ENCODE measurements around the gene NFE2L1. TPM values are rescaled to one million over a fixed set of nuclear protein-coding genes. Genes with fewer than 3 reads are reported as not detected.
A peak's percentile ranks its signal among the peaks of the same experiment; 100 is the strongest.

Gene NFE2L1
- total and polyA plus RNA-seq, 9 of the 15 experiments (the other 6 are each of a cell fraction or from before 2014, with no cell fraction given): 2.0 to 68.6 (median 39.7) TPM

DNA sequence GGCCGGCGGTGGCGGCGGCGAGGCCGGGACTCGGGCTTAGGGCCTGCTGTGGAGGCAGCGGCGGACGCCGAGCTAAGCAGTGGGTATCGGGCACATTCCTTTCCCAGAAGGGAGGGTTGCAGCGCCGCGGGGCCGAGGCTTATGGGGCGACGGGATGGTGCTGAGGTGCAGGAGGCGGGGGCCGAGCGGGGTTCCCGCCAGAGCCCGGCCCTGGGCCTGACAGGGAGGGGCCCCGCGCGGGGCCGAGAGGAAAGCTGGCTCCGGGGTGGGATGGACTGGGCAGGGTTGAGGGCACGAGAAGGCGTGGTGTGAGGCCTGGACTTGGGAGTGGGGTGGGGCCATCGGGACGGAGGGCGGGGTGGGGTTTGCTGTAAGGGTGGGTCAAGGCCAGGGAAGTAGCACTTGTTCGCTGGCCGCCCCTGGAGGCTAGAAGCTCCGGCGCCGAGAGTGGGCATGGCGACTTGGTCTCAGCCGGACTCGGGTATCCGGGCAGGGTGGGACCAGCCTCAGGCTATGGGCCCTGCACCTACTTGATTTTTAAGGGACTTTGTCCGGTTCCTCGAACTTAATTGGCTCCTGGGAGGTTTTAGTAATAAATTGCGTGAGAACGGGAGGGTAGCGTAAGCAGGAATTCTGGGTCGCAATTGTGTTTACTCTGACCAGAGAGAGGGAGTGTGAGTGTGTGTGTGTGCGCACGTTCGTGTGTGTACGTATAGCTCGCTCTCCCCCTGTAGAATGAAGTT lies 396 bp downstream of the NFE2L1 start (continued):
- TF ChIP-seq, protein P1, sequence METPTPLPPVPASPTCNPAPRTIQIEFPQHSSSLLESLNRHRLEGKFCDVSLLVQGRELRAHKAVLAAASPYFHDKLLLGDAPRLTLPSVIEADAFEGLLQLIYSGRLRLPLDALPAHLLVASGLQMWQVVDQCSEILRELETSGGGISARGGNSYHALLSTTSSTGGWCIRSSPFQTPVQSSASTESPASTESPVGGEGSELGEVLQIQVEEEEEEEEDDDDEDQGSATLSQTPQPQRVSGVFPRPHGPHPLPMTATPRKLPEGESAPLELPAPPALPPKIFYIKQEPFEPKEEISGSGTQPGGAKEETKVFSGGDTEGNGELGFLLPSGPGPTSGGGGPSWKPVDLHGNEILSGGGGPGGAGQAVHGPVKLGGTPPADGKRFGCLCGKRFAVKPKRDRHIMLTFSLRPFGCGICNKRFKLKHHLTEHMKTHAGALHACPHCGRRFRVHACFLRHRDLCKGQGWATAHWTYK (CRISPR knock-in tag; IDR thresholded peaks at IDR 0.05): no peak; the same call in 1 of the 2 replicates
- TF ChIP-seq, protein P2, sequence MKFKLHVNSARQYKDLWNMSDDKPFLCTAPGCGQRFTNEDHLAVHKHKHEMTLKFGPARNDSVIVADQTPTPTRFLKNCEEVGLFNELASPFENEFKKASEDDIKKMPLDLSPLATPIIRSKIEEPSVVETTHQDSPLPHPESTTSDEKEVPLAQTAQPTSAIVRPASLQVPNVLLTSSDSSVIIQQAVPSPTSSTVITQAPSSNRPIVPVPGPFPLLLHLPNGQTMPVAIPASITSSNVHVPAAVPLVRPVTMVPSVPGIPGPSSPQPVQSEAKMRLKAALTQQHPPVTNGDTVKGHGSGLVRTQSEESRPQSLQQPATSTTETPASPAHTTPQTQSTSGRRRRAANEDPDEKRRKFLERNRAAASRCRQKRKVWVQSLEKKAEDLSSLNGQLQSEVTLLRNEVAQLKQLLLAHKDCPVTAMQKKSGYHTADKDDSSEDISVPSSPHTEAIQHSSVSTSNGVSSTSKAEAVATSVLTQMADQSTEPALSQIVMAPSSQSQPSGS (CRISPR knock-in tag; IDR thresholded peaks at IDR 0.05): no peak
- TF ChIP-seq NFYB (IDR thresholded peaks at IDR 0.05; ENCODE audit: extremely low read depth, insufficient read length): no peak
- no peak for TF ChIP-seq ZNF263 (CRISPR knock-in tag; IDR thresholded peaks at IDR 0.05; ENCODE audit: borderline replicate concordance)
- no peak for TF ChIP-seq MYBL2 (IDR thresholded peaks at IDR 0.05; ENCODE audit: low read depth)
- no peak for TF ChIP-seq MYBL2 (CRISPR knock-in tag; IDR thresholded peaks at IDR 0.05; ENCODE audit: borderline replicate concordance)
- no peak for TF ChIP-seq TBL1XR1 (IDR thresholded peaks at IDR 0.05; ENCODE audit: low read length in 2 of 2)
- TF ChIP-seq, protein P3, sequence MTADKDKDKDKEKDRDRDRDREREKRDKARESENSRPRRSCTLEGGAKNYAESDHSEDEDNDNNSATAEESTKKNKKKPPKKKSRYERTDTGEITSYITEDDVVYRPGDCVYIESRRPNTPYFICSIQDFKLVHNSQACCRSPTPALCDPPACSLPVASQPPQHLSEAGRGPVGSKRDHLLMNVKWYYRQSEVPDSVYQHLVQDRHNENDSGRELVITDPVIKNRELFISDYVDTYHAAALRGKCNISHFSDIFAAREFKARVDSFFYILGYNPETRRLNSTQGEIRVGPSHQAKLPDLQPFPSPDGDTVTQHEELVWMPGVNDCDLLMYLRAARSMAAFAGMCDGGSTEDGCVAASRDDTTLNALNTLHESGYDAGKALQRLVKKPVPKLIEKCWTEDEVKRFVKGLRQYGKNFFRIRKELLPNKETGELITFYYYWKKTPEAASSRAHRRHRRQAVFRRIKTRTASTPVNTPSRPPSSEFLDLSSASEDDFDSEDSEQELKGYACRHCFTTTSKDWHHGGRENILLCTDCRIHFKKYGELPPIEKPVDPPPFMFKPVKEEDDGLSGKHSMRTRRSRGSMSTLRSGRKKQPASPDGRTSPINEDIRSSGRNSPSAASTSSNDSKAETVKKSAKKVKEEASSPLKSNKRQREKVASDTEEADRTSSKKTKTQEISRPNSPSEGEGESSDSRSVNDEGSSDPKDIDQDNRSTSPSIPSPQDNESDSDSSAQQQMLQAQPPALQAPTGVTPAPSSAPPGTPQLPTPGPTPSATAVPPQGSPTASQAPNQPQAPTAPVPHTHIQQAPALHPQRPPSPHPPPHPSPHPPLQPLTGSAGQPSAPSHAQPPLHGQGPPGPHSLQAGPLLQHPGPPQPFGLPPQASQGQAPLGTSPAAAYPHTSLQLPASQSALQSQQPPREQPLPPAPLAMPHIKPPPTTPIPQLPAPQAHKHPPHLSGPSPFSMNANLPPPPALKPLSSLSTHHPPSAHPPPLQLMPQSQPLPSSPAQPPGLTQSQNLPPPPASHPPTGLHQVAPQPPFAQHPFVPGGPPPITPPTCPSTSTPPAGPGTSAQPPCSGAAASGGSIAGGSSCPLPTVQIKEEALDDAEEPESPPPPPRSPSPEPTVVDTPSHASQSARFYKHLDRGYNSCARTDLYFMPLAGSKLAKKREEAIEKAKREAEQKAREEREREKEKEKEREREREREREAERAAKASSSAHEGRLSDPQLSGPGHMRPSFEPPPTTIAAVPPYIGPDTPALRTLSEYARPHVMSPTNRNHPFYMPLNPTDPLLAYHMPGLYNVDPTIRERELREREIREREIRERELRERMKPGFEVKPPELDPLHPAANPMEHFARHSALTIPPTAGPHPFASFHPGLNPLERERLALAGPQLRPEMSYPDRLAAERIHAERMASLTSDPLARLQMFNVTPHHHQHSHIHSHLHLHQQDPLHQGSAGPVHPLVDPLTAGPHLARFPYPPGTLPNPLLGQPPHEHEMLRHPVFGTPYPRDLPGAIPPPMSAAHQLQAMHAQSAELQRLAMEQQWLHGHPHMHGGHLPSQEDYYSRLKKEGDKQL (CRISPR knock-in tag; IDR thresholded peaks at IDR 0.05; ENCODE audit: borderline replicate concordance): no peak
- TF ChIP-seq EP300 (IDR thresholded peaks at IDR 0.05; ENCODE audit: low read length): 0 out of 2 replicates have a peak, but pooled peaks have one; percentile 3
- TF ChIP-seq ZNF57 (CRISPR knock-in tag; IDR thresholded peaks at IDR 0.05): no peak
- no peak for TF ChIP-seq RBM15 (IDR thresholded peaks at IDR 0.05; ENCODE audit: insufficient read depth, low read length)
- no peak for TF ChIP-seq FOXA1 (IDR thresholded peaks at IDR 0.05; ENCODE audit: borderline replicate concordance)
- TF ChIP-seq, protein P4, sequence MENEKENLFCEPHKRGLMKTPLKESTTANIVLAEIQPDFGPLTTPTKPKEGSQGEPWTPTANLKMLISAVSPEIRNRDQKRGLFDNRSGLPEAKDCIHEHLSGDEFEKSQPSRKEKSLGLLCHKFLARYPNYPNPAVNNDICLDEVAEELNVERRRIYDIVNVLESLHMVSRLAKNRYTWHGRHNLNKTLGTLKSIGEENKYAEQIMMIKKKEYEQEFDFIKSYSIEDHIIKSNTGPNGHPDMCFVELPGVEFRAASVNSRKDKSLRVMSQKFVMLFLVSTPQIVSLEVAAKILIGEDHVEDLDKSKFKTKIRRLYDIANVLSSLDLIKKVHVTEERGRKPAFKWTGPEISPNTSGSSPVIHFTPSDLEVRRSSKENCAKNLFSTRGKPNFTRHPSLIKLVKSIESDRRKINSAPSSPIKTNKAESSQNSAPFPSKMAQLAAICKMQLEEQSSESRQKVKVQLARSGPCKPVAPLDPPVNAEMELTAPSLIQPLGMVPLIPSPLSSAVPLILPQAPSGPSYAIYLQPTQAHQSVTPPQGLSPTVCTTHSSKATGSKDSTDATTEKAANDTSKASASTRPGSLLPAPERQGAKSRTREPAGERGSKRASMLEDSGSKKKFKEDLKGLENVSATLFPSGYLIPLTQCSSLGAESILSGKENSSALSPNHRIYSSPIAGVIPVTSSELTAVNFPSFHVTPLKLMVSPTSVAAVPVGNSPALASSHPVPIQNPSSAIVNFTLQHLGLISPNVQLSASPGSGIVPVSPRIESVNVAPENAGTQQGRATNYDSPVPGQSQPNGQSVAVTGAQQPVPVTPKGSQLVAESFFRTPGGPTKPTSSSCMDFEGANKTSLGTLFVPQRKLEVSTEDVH (IDR thresholded peaks at IDR 0.05; ENCODE audit: low read depth, partially characterized antibody): peak; percentile 95
- TF ChIP-seq TCFL5 (CRISPR knock-in tag; conservative IDR thresholded peaks at IDR 0.05): no peak
